Body of pancreas (tissue), 4 donors: ENCODE results near the gene JMJD8. TPM values are rescaled to one million over a fixed set of nuclear protein-coding genes. Genes with fewer than 3 reads are reported as not detected.
A peak's percentile ranks its signal among the peaks of the same experiment; 100 is the strongest.

Source experiments
- ATAC-seq: fragments of 150-250 bp; one replicate; pipeline ENCODE4 v1.9.1; 2016
- DNase-seq, 4 donors: peaks; one replicate each; pipeline ENCODE4 v3.0.0-alpha.2; 2019
- H3K27ac ChIP-seq, 4 donors: fragments of 200-600 bp; sonication (generic); 1 replicate in 3 of 4; 2 replicates in 1 of 4; pipeline versions ENCODE4 v1.5.1 to v1.6.1; 2016 to 2019; ENCODE audit warnings: mild to moderate bottlenecking in 1 of 4, mixed read lengths in 1 of 4, moderate library complexity in 1 of 4
- H3K27me3 ChIP-seq, 2 donors: fragments of 200-600 bp; sonication (generic); one replicate each; pipeline ENCODE4 v1.6.0; 2016; ENCODE audit warnings: mild to moderate bottlenecking in 1 of 2
- H3K36me3 ChIP-seq, 2 donors: fragments of 200-600 bp; sonication (generic); replicated peaks in 1 of 2; 2 replicates each; pipeline ENCODE4 v1.5.1; 2016; ENCODE audit warnings: low read depth in 2 of 2; ENCODE audit not compliant: insufficient read depth in 1 of 2
- H3K4me1 ChIP-seq: fragments of 200-600 bp; sonication (generic); one replicate; pipeline ENCODE4 v1.6.0; 2016
- H3K4me3 ChIP-seq, 2 donors: fragments of 200-600 bp; sonication (generic); 1 replicate in 1 of 2; 2 replicates in 1 of 2; pipeline ENCODE4 v1.5.1; 2016 to 2019
- H3K9me3 ChIP-seq, 3 donors: fragments of 200-600 bp; sonication (generic); 1 replicate in 2 of 3; 2 replicates in 1 of 3; pipeline ENCODE4 v1.5.1; 2016
- CTCF ChIP-seq, 7 experiments: fragments of 450-650 bp in 4 of 7; fragments of 200-600 bp in 3 of 7; sonication (generic) in 3 of 7; IDR thresholded peaks; one replicate each; pipeline ENCODE4 v1.5.1; 2016 to 2019; ENCODE audit warnings: antibody characterized with exemption in 7 of 7
- POLR2A ChIP-seq, 3 donors: fragments of 450-650 bp; IDR thresholded peaks; one replicate each; pipeline ENCODE4 v1.6.1; 2016; ENCODE audit warnings: antibody characterized with exemption in 3 of 3, mild to moderate bottlenecking in 2 of 3
- WGBS, 2 donors: methylation state at CpG; one replicate each; pipeline ENCODE4 v1.1.5; 2017; 5-methylcytosine and 5-hydroxymethylcytosine counted together
- intact Hi-C: fragments of 100-400 bp; cut with DNase I; formaldehyde crosslinking; loops from one replicate; pipeline ENCODE4 v1.15.1; 2023
- total RNA-seq, 2 donors: library from RNA; depleted of rRNA; stranded (reverse); fragments of >200 nt; gene quantifications; one replicate each; pipeline ENCODE4 v1.1.0, GENCODE V29; 2016

The JMJD8 gene
- total RNA-seq, 2 donors from 2014 or later = 49.5 to 128 TPM

GRCh38 chr16:716200-716568 lies 32.0 kb upstream of the JMJD8 start:
- Histone ChIP-seq H3K9me3 (no peaks in the 10 kb centered on the region), H3K27ac (peak overlapping the region; percentile 16 to 73 (median 63)), H3K4me3 (no peak overlapping the region), H3K4me1 (peaks cover 66% of the 10 kb centered on the region), H3K36me3 (no peaks in the 10 kb centered on the region), H3K27me3 (peaks cover 0 to 2% of the 10 kb centered on the region in 2 donors)
- 15 to 26% methylated on average over 3 to 12 of the region's 12 CpGs for WGBS, 2 donors
- DNase-seq (peak; percentile 74 to 83 (median 80)), ATAC-seq (peak; percentile 17)
- peak in 2 of 3 donors; percentile 12 to 16 for TF ChIP-seq POLR2A (IDR thresholded peaks at IDR 0.05)
- TF ChIP-seq CTCF (IDR thresholded peaks at IDR 0.05) = no peak
- intact Hi-C loops = no loop called here

GRCh38 chr16:715477-716199 lies 31.5 kb upstream of the JMJD8 start:
- TF ChIP-seq CTCF (IDR thresholded peaks at IDR 0.05) (peak in 1 of 7 experiments; percentile 8), POLR2A (IDR thresholded peaks at IDR 0.05) (no peak)
- Histone ChIP-seq H3K4me3 (peak overlapping the region; percentile 25 to 43), H3K36me3 (no peaks in the 10 kb centered on the region), H3K4me1 (peaks cover 66% of the 10 kb centered on the region), H3K27ac (peak overlapping the region; percentile 16 to 73 (median 63)), H3K27me3 (peaks cover 0 to 8% of the 10 kb centered on the region in 2 donors), H3K9me3 (no peaks in the 10 kb centered on the region)
- DNase-seq (no peak), ATAC-seq (peak; percentile 17)
- WGBS, 2 donors = 2 to 7% methylated on average over 21 to 73 of the region's 74 CpGs
- intact Hi-C loops = no loop called here

DNA sequence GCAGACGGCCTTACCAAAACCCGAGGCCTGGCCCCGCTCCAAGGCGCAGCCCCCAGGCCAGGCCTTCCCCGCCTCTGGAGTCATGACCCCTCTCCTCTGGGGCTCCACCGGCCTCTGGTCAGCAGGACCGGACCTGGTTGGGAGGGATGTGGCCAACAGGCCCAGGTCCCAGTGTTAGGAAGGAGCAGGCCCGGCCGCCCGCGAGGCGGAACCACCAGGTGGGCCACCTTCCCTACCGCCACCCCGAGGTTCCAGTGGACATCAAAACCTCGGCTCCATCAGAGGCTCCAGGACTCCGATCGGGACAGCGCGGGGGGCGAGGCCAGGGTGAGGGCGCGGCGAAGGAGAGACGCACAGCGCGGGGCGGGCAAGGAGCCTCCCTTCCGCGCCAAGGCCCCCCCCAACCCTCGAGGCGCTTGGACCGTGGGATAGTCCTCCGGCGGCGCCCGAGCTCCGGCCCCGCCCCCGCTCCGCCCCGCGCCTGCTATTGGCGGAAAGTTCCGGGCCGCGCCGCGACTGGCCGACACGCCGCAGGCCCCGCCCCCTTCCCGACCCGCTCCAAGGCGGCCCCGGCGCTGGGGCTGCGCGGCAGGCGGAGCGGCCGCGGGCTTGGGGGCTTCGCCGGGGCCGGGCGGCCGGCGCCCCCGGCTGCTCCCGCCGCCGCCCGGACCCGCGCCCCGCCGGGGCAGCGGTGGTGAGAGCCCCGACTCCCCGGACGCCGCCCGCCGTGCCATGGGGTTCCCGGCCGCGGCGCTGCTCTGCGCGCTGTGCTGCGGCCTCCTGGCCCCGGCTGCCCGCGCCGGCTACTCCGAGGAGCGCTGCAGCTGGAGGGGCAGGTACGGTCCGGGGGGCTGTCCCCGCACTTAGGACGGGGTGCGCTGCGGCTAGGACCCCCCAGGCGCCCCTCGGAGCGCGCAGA lies 30.7 kb upstream of the JMJD8 start, which contains the start of gene METRN:
Gene METRN (plus strand): TSS at position 561 of the 919 bp plus-strand sequence. CDS start 172 bp downstream, at position 733.
- Histone ChIP-seq H3K27ac (peak within 1 kb of the TSS; percentile 16 to 73 (median 63)), H3K9me3 (no peaks in the 10 kb centered on the region), H3K36me3 (no peaks in the 10 kb centered on the region), H3K27me3 (peaks cover 0 to 15% of the 10 kb centered on the region in 2 donors), H3K4me1 (peaks cover 59% of the 10 kb centered on the region), H3K4me3 (peak within 1 kb of the TSS; percentile 25 to 43)
- TF ChIP-seq POLR2A (IDR thresholded peaks at IDR 0.05) (no peak), CTCF (IDR thresholded peaks at IDR 0.05) (no peak)
- 3 to 6% methylated on average over 5 to 55 of the region's 108 CpGs for WGBS, 2 donors
- peak; percentile 92 to 95 (median 93) for DNase-seq
- intact Hi-C loops = loop anchor here (5.0 kb wide), 1 partner anchor 337 kb away; no protein-coding TSS in a partner anchor
- peak; percentile 91 for ATAC-seq

GRCh38 chr16:714079-714478 lies 29.9 kb upstream of the JMJD8 start:
- Histone ChIP-seq H3K36me3 (no peaks in the 10 kb centered on the region), H3K4me1 (peaks cover 52% of the 10 kb centered on the region), H3K9me3 (no peaks in the 10 kb centered on the region), H3K4me3 (no peak overlapping the region), H3K27me3 (peaks cover 0 to 16% of the 10 kb centered on the region in 2 donors), H3K27ac (no peak overlapping the region)
- 74 to 81% methylated on average over 2 to 11 of the region's 11 CpGs for WGBS, 2 donors
- TF ChIP-seq POLR2A (IDR thresholded peaks at IDR 0.05) = no peak
- TF ChIP-seq CTCF (IDR thresholded peaks at IDR 0.05) = no peak
- intact Hi-C loops = loop anchor here (5.0 kb wide), 1 partner anchor 338 kb away; no protein-coding TSS in a partner anchor
- DNase-seq = no peak
- ATAC-seq = no peak
